H7 (cell line): ENCODE results near the gene HTR4. TPM values are rescaled to one million over a fixed set of nuclear protein-coding genes. Genes with fewer than 3 reads are reported as not detected.
"Not testable (repeated sequence)": the region's sequence is repeated elsewhere in the genome, so short reads cannot be mapped to it uniquely, and the experiment has no call there.

ENCODE experiments used
- DNase-seq: peaks from one replicate; pipeline ENCODE4 v3.0.0; 2012
- H3K27me3 ChIP-seq: 2 replicates; pipeline ENCODE4 v1.6.0; 2011; ENCODE audit warnings: mild to moderate bottlenecking, low read length; ENCODE audit not compliant: control insufficient read depth, insufficient read depth
- H3K36me3 ChIP-seq: replicated peaks from 2 replicates; pipeline ENCODE4 v1.5.1; 2011; ENCODE audit warnings: low read length; ENCODE audit not compliant: control insufficient read depth, insufficient read depth
- H3K4me3 ChIP-seq: 2 replicates; pipeline ENCODE4 v1.5.1; 2011; ENCODE audit warnings: low read depth, mild to moderate bottlenecking, control low read depth, low read length, moderate library complexity; ENCODE audit not compliant: insufficient read depth
- total RNA-seq: library from RNA; depleted of rRNA; stranded (reverse); fragments of >200 nt; shearing (Covaris generic); gene quantifications from 2 replicates; pipeline ENCODE4 v1.2.3, GENCODE V29; 2014

Gene HTR4
- total RNA-seq, 1 experiment from 2014 or later: not detected

GRCh38 chr5:148683651-148684050 lies 29.3 kb upstream of the HTR4 start:
- DNase-seq: no peak
- Histone ChIP-seq H3K36me3 (no peaks in the 10 kb centered on the region), H3K4me3 (no peak overlapping the region), H3K27me3 (no peaks in the 10 kb centered on the region)

GRCh38 chr5:148682058-148683026 lies 28.0 kb upstream of the HTR4 start:
- H3K27me3 ChIP-seq: no peaks in the 10 kb centered on the region
- H3K4me3 ChIP-seq: no peak overlapping the region
- no peak for DNase-seq
- H3K36me3 ChIP-seq: no peaks in the 10 kb centered on the region

GRCh38 chr5:148681157-148682057 lies 27.1 kb upstream of the HTR4 start:
- Histone ChIP-seq H3K4me3 (no peak overlapping the region), H3K36me3 (no peaks in the 10 kb centered on the region), H3K27me3 (no peaks in the 10 kb centered on the region)
- DNase-seq: no peak

- H3K4me3 ChIP-seq, DNase-seq, H3K27me3 ChIP-seq, H3K36me3 ChIP-seq: not testable (repeated sequence)
These were observed 19.4 kb upstream of the HTR4 start for GRCh38 chr5:148673704-148674103.

- Histone ChIP-seq H3K36me3 (no peaks in the 10 kb centered on the region), H3K4me3 (no peak overlapping the region), H3K27me3 (no peaks in the 10 kb centered on the region)
- no peak for DNase-seq
These were observed 12.0 kb upstream of the HTR4 start for GRCh38 chr5:148666353-148666752.

GRCh38 chr5:148665431-148665830 lies 11.1 kb upstream of the HTR4 start:
- no peak for DNase-seq
- H3K36me3 ChIP-seq: no peaks in the 10 kb centered on the region
- no peak overlapping the region for H3K4me3 ChIP-seq
- no peaks in the 10 kb centered on the region for H3K27me3 ChIP-seq

GRCh38 chr5:148663509-148663908 lies 9.2 kb upstream of the HTR4 start:
- H3K36me3 ChIP-seq: no peaks in the 10 kb centered on the region
- H3K27me3 ChIP-seq: no peaks in the 10 kb centered on the region
- DNase-seq: no peak
- no peak overlapping the region for H3K4me3 ChIP-seq

- no peak for DNase-seq
- no peaks in the 10 kb centered on the region for H3K36me3 ChIP-seq
- H3K4me3 ChIP-seq: no peak overlapping the region
- H3K27me3 ChIP-seq: peaks cover 9% of the 10 kb centered on the region
These were observed 6.0 kb upstream of the HTR4 start for GRCh38 chr5:148660346-148660660.

GRCh38 chr5:148659641-148660345 lies 5.5 kb upstream of the HTR4 start:
- no peak overlapping the region for H3K4me3 ChIP-seq
- H3K27me3 ChIP-seq: peaks cover 13% of the 10 kb centered on the region
- DNase-seq: no peak
- no peaks in the 10 kb centered on the region for H3K36me3 ChIP-seq

GRCh38 chr5:148653291-148653835 lies 964 bp downstream of the HTR4 start:
- H3K4me3 ChIP-seq: peak overlapping the region; percentile 42; the same call in 1 of the 2 replicates
- no peaks in the 10 kb centered on the region for H3K36me3 ChIP-seq
- peaks cover 37% of the 10 kb centered on the region for H3K27me3 ChIP-seq
- DNase-seq: no peak

GRCh38 chr5:148651528-148651927 lies 2.8 kb downstream of the HTR4 start:
- Histone ChIP-seq H3K36me3 (no peaks in the 10 kb centered on the region), H3K27me3 (peaks cover 37% of the 10 kb centered on the region), H3K4me3 (no peak overlapping the region)
- DNase-seq: no peak

- DNase-seq: no peak
These were observed 8.8 kb downstream of the HTR4 start for GRCh38 chr5:148645527-148645926.

GRCh38 chr5:148641735-148642134 lies 12.6 kb downstream of the HTR4 start:
- Histone ChIP-seq H3K4me3 (no peak overlapping the region), H3K36me3 (no peaks in the 10 kb centered on the region), H3K27me3 (no peaks in the 10 kb centered on the region)
- DNase-seq: no peak

More at GRCh38 chr5:148645527-148645926, 8.8 kb downstream of the HTR4 start:
- Histone ChIP-seq H3K27me3 (no peaks in the 10 kb centered on the region), H3K4me3 (no peak overlapping the region), H3K36me3 (no peaks in the 10 kb centered on the region)

- Histone ChIP-seq H3K27me3 (no peaks in the 10 kb centered on the region), H3K36me3 (no peaks in the 10 kb centered on the region), H3K4me3 (no peak overlapping the region)
- no peak for DNase-seq
These were observed 13.9 kb downstream of the HTR4 start for GRCh38 chr5:148640471-148640870.
